NCI-H2029 treated with DMSO at 0.1 percent for 48 hours (cell line): Measurements from ENCODE around the gene TBX2.

Experiments used
- DNase-seq: peaks from one replicate; lab custom pipeline; 2025; lab: John Stamatoyannopoulos, UW

Gene TBX2

GRCh38 chr17:61454381-61455323 is 55.0 kb downstream of the TBX2 start:
- no peak for DNase-seq

- no peak for DNase-seq
Observed at GRCh38 chr17:61455324-61456060, 55.8 kb downstream of the TBX2 start.

- no peak for DNase-seq
Observed at GRCh38 chr17:61456061-61456681, 56.5 kb downstream of the TBX2 start.

- no peak for DNase-seq
Observed at GRCh38 chr17:61456688-61457225, 57.1 kb downstream of the TBX2 start.

- no peak for DNase-seq
Observed at GRCh38 chr17:61457226-61457983, 57.8 kb downstream of the TBX2 start.

- no peak for DNase-seq
Observed at GRCh38 chr17:61458000-61458399, 58.4 kb downstream of the TBX2 start.

- DNase-seq = no peak
Observed at GRCh38 chr17:61458421-61459141, 58.9 kb downstream of the TBX2 start.
